Lung (tissue), 12 donors: Measurements from ENCODE around the gene EPHA1. TPM values are rescaled to one million over a fixed set of nuclear protein-coding genes. Genes with fewer than 3 reads are reported as not detected.
A peak's percentile ranks its signal among the peaks of the same experiment; 100 is the strongest.

Experiments
- ATAC-seq: fragments of 200-7000 bp; cut with Tn5 transposase; one replicate; pipeline ENCODE4 v1.9.1; 2020; ENCODE audit warnings: moderate number of reproducible peaks; ENCODE audit not compliant: insufficient read depth, low FRiP score
- DNase-seq, 3 donors: peaks; one replicate each; pipeline ENCODE4 v3.0.0-alpha.2; 2013 to 2017
- H3K27ac ChIP-seq, 2 donors: one replicate each; pipeline ENCODE4 v1.5.1; 2013; ENCODE audit warnings: mild to moderate bottlenecking in 2 of 2, moderate library complexity in 2 of 2, control low read depth in 1 of 2, inconsistent platforms in 1 of 2, low read depth in 1 of 2, low read length in 1 of 2
- H3K27me3 ChIP-seq, 3 donors: one replicate each; pipeline ENCODE4 v1.5.1; 2013; ENCODE audit warnings: low read length in 2 of 3; ENCODE audit not compliant: control insufficient read depth in 3 of 3, insufficient read depth in 3 of 3
- H3K36me3 ChIP-seq, 4 donors: one replicate each; pipeline ENCODE4 v1.5.1; 2013; ENCODE audit warnings: low read length in 4 of 4, mild to moderate bottlenecking in 1 of 4, moderate library complexity in 1 of 4; ENCODE audit not compliant: control insufficient read depth in 4 of 4, insufficient read depth in 4 of 4
- H3K4me1 ChIP-seq, 5 donors: one replicate each; pipeline ENCODE4 v1.5.1; 2013; ENCODE audit warnings: low read length in 5 of 5, mild to moderate bottlenecking in 2 of 5, moderate library complexity in 1 of 5; ENCODE audit not compliant: control insufficient read depth in 5 of 5, insufficient read depth in 5 of 5
- H3K4me3 ChIP-seq: one replicate; pipeline ENCODE4 v1.5.1; 2013; ENCODE audit warnings: mild to moderate bottlenecking, control low read depth, moderate library complexity
- H3K9ac ChIP-seq, 2 donors: one replicate each; pipeline ENCODE4 v1.5.1; 2013; ENCODE audit warnings: low read length in 2 of 2, control low read depth in 1 of 2; ENCODE audit not compliant: insufficient read depth in 1 of 2
- H3K9me3 ChIP-seq, 4 donors: one replicate each; pipeline ENCODE4 v1.5.1; 2013; ENCODE audit warnings: low read length in 3 of 4, mild to moderate bottlenecking in 1 of 4, moderate library complexity in 1 of 4; ENCODE audit not compliant: control insufficient read depth in 4 of 4, insufficient read depth in 3 of 4
- CTCF ChIP-seq: IDR thresholded peaks from 2 replicates; pipeline ENCODE4 v1.5.1; 2012; ENCODE audit warnings: mild to moderate bottlenecking; ENCODE audit errors: control extremely low read depth, extremely low read depth
- WGBS, 2 donors: extraction: QIAGEN DNeasy Blood & Tissue Kit; methylation state at CpG; one replicate each; pipeline ENCODE4 v1.1.7; 2013; 5-methylcytosine and 5-hydroxymethylcytosine counted together
- polyA plus RNA-seq, 2 donors: library from polyadenylated mRNA; stranded (reverse); fragments of 200-250 nt; gene quantifications; one replicate each; pipeline ENCODE4 v1.2.1, GENCODE V29; 2013
- total RNA-seq, 2 donors: library from RNA; depleted of rRNA in 1 of 2; stranded (reverse); fragments of >200 nt in 1 of 2; gene quantifications; one replicate each; pipeline ENCODE4 v1.2.1, GENCODE V29; 2014 to 2021
- donor health status: control.
- donor health status: control.
- donor health status: Bipolar disorder and iron deficiency.
- donor health status: healthy.
- donor health status: DM: yes; HTN: yes; CAD: no.

The EPHA1 gene
- total and polyA plus RNA-seq, 4 donors = 4.2 to 13.3 (median 5.9) TPM

GRCh38 chr7:143388051-143388450, 20.6 kb downstream of the EPHA1 start:
- no peak overlapping the region for H3K27ac ChIP-seq
- peaks cover 10 to 71% (median 46%) of the 10 kb centered on the region in 5 donors for H3K4me1 ChIP-seq
- H3K36me3 ChIP-seq = peaks cover 6 to 62% (median 51%) of the 10 kb centered on the region in 4 donors
- no peak overlapping the region for H3K9ac ChIP-seq
- H3K9me3 ChIP-seq = peaks cover 0 to 2% (median 0%) of the 10 kb centered on the region in 4 donors
- no peak for ATAC-seq
- H3K4me3 ChIP-seq = no peak overlapping the region
- no peak for TF ChIP-seq CTCF
- no peak for DNase-seq
- no peaks in the 10 kb centered on the region for H3K27me3 ChIP-seq
- 80 to 86% methylated on average over 9 to 10 of the region's 10 CpGs for WGBS, 2 donors

DNA sequence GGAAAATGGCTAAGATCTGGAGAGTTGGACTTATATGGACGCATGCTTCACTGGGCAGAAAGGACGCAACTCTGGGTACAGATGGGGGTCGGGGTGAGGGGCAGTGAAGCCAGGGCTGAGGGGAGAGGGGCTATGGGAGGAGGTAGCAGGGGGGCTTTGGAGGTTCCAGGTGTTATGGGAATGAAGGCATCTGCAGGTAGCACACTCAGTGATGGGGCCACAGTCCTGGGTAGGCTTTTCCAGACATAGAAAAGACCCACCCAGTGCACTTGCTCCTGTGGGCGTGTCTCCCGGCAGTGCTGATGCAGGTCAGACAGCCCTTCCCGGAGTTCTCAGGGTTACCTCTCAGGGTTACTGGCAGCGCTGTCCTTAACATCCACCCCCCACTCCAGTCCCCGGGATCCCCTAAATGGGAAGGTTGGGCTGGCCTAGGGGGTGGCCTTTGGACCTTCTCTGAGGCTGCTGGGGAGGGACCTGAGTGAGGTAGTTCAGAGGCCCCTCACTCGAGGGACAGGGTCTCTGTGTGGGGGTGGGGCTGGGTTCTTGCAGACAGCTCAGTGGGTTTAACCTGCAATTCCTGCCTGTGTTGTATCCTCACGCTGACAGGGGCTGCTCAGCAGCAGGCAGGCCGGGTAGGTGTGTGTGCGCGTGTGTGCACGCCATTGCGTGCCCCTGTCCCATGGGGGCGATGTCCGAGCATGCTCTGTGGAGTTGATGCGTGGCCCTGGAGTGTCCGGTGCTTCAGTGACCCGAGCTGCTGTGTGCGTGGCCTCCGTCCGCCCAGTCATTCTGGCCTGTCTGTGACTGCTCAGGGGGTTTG, 21.3 kb downstream of the EPHA1 start:
- peaks cover 6 to 65% (median 52%) of the 10 kb centered on the region in 4 donors for H3K36me3 ChIP-seq
- H3K9ac ChIP-seq = no peak overlapping the region
- ATAC-seq (no peak), DNase-seq (no peak)
- WGBS, 2 donors = 87 to 93% methylated on average over 23 of the region's 23 CpGs
- peak overlapping the region in 1 of 2 donors; percentile 27 for H3K27ac ChIP-seq
- H3K9me3 ChIP-seq = peaks cover 0 to 2% (median 0%) of the 10 kb centered on the region in 4 donors
- H3K27me3 ChIP-seq = no peaks in the 10 kb centered on the region
- H3K4me1 ChIP-seq = peaks cover 15 to 71% (median 51%) of the 10 kb centered on the region in 5 donors
- TF ChIP-seq CTCF = no peak
- no peak overlapping the region for H3K4me3 ChIP-seq

DNA sequence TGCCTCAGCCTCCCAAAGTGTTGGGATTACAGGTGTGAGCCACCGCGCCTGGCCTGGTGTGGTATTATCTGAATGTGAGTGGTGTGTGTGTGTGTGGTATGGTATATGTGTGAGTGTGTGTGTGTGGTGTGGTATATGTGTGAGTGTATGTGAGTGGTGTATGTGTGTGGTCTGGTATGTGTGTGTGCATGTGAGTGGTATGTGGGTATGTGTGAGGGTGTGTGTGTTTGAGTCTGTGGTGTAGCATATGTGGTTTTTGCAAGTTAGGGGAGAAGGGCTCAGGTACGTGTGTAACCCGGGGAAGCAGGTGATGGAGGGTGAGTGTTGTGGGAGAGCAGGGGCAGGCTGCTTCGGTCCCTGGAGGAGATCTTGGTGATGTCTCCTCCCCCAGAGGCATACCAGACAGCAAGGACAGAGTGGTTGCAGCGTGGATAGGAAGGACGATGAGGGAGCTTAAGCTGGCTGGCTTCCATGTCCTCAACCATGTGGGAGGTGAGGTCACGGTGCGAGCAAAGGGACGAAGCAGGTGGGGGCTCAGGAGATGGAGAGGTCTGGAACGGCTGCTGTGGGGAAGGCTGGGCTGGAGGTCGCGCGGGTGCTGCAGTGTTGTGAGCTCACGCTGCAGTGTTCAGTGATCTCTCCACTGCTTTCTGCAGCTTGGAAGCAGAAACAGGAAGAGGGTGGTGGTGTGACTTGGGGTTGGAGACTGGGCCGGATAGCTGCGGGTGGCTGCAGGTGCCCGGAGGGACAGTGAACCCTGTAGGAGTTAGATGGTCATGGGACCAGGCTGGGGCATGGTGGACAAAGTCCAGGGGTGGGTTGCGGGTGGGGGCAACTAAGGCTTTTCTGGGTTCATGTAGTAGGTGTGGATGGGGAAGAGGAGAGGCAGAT, 22.5 kb downstream of the EPHA1 start:
- Histone ChIP-seq H3K27me3 (no peaks in the 10 kb centered on the region), H3K9me3 (peaks cover 0 to 2% (median 0%) of the 10 kb centered on the region in 4 donors), H3K4me3 (no peak overlapping the region), H3K27ac (peak overlapping the region in 1 of 2 donors; percentile 29), H3K36me3 (peaks cover 6 to 62% (median 44%) of the 10 kb centered on the region in 4 donors), H3K9ac (no peak overlapping the region), H3K4me1 (peaks cover 15 to 62% (median 42%) of the 10 kb centered on the region in 5 donors)
- ATAC-seq (no peak), DNase-seq (peak in 2 of 3 donors; percentile 20 to 37)
- no peak for TF ChIP-seq CTCF
- WGBS, 2 donors = 25 to 40% methylated on average over 19 of the region's 19 CpGs
